Mucosa of rectum (tissue), 2 donors: ENCODE measurements around the gene RPL22L1.

Source experiments
- H3K27ac ChIP-seq, 2 donors: one replicate each; pipeline ENCODE4 v1.7.0; 2013; ENCODE audit warnings: inconsistent platforms in 2 of 2, low read depth in 2 of 2, low read length in 2 of 2
- H3K27me3 ChIP-seq, 2 donors: one replicate each; pipeline ENCODE4 v1.7.0; 2013; ENCODE audit warnings: low read length in 2 of 2; ENCODE audit not compliant: control insufficient read depth in 2 of 2, insufficient read depth in 2 of 2
- H3K36me3 ChIP-seq, 2 donors: one replicate each; pipeline ENCODE4 v1.7.0; 2013; ENCODE audit warnings: low read length in 2 of 2; ENCODE audit not compliant: control insufficient read depth in 2 of 2, insufficient read depth in 2 of 2
- H3K4me1 ChIP-seq, 2 donors: one replicate each; pipeline ENCODE4 v1.7.0; 2013; ENCODE audit warnings: low read length in 2 of 2, mild to moderate bottlenecking in 1 of 2; ENCODE audit not compliant: control insufficient read depth in 2 of 2, insufficient read depth in 2 of 2
- H3K4me3 ChIP-seq, 2 donors: one replicate each; pipeline ENCODE4 v1.7.0; 2013; ENCODE audit warnings: low read length in 2 of 2
- H3K9ac ChIP-seq, 2 donors: one replicate each; pipeline ENCODE4 v1.7.0; 2013; ENCODE audit warnings: low read length in 2 of 2, low read depth in 1 of 2, mild to moderate bottlenecking in 1 of 2
- H3K9me3 ChIP-seq, 2 donors: one replicate each; pipeline ENCODE4 v1.7.0; 2013; ENCODE audit warnings: low read length in 2 of 2; ENCODE audit not compliant: control insufficient read depth in 2 of 2
- donor health status: healthy.
- donor health status: Normal muscosa, but diverticular disease.

RPL22L1 gene

GRCh38 chr3:170869645-170870593, at the start of gene RPL22L1:
RPL22L1 (minus strand) TSS chr3:170870195; CDS start chr3:170870167, 28 bp downstream.
- H3K27ac ChIP-seq, result peak within 1 kb of the TSS; percentile 83 to 86
- H3K9ac ChIP-seq, result peak within 1 kb of the TSS; percentile 77 to 87
- H3K27me3 ChIP-seq, result no peaks in the 10 kb centered on the region
- no peaks in the 10 kb centered on the region for H3K9me3 ChIP-seq
- H3K4me1 ChIP-seq, result peaks cover 8 to 18% of the 10 kb centered on the region in 2 donors
- H3K36me3 ChIP-seq, result peaks cover 17 to 25% of the 10 kb centered on the region in 2 donors
- H3K4me3 ChIP-seq, result peak within 1 kb of the TSS; percentile 95 to 96

GRCh38 chr3:170918715-170919114, 48.7 kb upstream of the RPL22L1 start:
- no peak overlapping the region for H3K4me3 ChIP-seq
- peaks cover 0 to 5% of the 10 kb centered on the region in 2 donors for H3K9me3 ChIP-seq
- no peaks in the 10 kb centered on the region for H3K4me1 ChIP-seq
- H3K36me3 ChIP-seq, result no peaks in the 10 kb centered on the region
- no peak overlapping the region for H3K9ac ChIP-seq
- no peaks in the 10 kb centered on the region for H3K27me3 ChIP-seq
- no peak overlapping the region for H3K27ac ChIP-seq

- no peak overlapping the region for H3K9ac ChIP-seq
- H3K36me3 ChIP-seq, result no peaks in the 10 kb centered on the region
- peaks cover 0 to 5% of the 10 kb centered on the region in 2 donors for H3K9me3 ChIP-seq
- H3K27ac ChIP-seq, result no peak overlapping the region
- no peak overlapping the region for H3K4me3 ChIP-seq
- H3K4me1 ChIP-seq, result no peaks in the 10 kb centered on the region
- no peaks in the 10 kb centered on the region for H3K27me3 ChIP-seq
Observed at GRCh38 chr3:170914690-170915089, 44.7 kb upstream of the RPL22L1 start.

- H3K4me1 ChIP-seq, result no peaks in the 10 kb centered on the region
- H3K9ac ChIP-seq, result no peak overlapping the region
- no peak overlapping the region for H3K4me3 ChIP-seq
- no peaks in the 10 kb centered on the region for H3K27me3 ChIP-seq
- peaks cover 0 to 5% of the 10 kb centered on the region in 2 donors for H3K9me3 ChIP-seq
- H3K36me3 ChIP-seq, result no peaks in the 10 kb centered on the region
- no peak overlapping the region for H3K27ac ChIP-seq
Observed at GRCh38 chr3:170914212-170914611, 44.2 kb upstream of the RPL22L1 start.

GRCh38 chr3:170911051-170911450, 41.1 kb upstream of the RPL22L1 start:
- Histone ChIP-seq H3K4me3 (no peak overlapping the region), H3K27ac (no peak overlapping the region), H3K9ac (no peak overlapping the region), H3K36me3 (no peaks in the 10 kb centered on the region), H3K27me3 (peaks cover 0 to 3% of the 10 kb centered on the region in 2 donors), H3K4me1 (peaks cover 4 to 5% of the 10 kb centered on the region in 2 donors), H3K9me3 (no peaks in the 10 kb centered on the region)

GRCh38 chr3:170910542-170910941, 40.5 kb upstream of the RPL22L1 start:
- no peak overlapping the region for H3K9ac ChIP-seq
- no peaks in the 10 kb centered on the region for H3K9me3 ChIP-seq
- H3K27me3 ChIP-seq, result peaks cover 0 to 3% of the 10 kb centered on the region in 2 donors
- H3K4me1 ChIP-seq, result peaks cover 4 to 5% of the 10 kb centered on the region in 2 donors
- no peak overlapping the region for H3K27ac ChIP-seq
- no peak overlapping the region for H3K4me3 ChIP-seq
- H3K36me3 ChIP-seq, result no peaks in the 10 kb centered on the region

- Histone ChIP-seq H3K4me3 (peak overlapping the region in 1 of 2 donors; percentile 42), H3K4me1 (peaks cover 4 to 5% of the 10 kb centered on the region in 2 donors), H3K9ac (no peak overlapping the region), H3K9me3 (no peaks in the 10 kb centered on the region), H3K27me3 (peaks cover 0 to 3% of the 10 kb centered on the region in 2 donors), H3K27ac (no peak overlapping the region), H3K36me3 (no peaks in the 10 kb centered on the region)
Observed at GRCh38 chr3:170909129-170909903, 39.3 kb upstream of the RPL22L1 start.

GRCh38 chr3:170908235-170909116, 38.5 kb upstream of the RPL22L1 start, which contains the start of gene EIF5A2:
EIF5A2 (minus strand) TSS chr3:170908637; CDS start chr3:170907806, 831 bp downstream.
- Histone ChIP-seq H3K9ac (peak within 1 kb of the TSS; percentile 54 to 65), H3K27ac (no peak within 1 kb of the TSS), H3K9me3 (no peaks in the 10 kb centered on the region), H3K27me3 (peaks cover 0 to 3% of the 10 kb centered on the region in 2 donors), H3K4me3 (peak within 1 kb of the TSS; percentile 67), H3K4me1 (peaks cover 4 to 5% of the 10 kb centered on the region in 2 donors), H3K36me3 (no peaks in the 10 kb centered on the region)

GRCh38 chr3:170907637-170908234, 37.7 kb upstream of the RPL22L1 start:
- Histone ChIP-seq H3K27ac (no peak overlapping the region), H3K9ac (peak overlapping the region in 1 of 2 donors; percentile 65), H3K36me3 (no peaks in the 10 kb centered on the region)

More at GRCh38 chr3:170907637-170908234, 37.7 kb upstream of the RPL22L1 start:
- Histone ChIP-seq H3K27me3 (peaks cover 0 to 3% of the 10 kb centered on the region in 2 donors), H3K9me3 (no peaks in the 10 kb centered on the region), H3K4me1 (peaks cover 4 to 5% of the 10 kb centered on the region in 2 donors), H3K4me3 (peak overlapping the region; percentile 67)
